HCT116 (cell line): ENCODE measurements around the gene GTF2IRD1. TPM values are rescaled to one million over a fixed set of nuclear protein-coding genes. Genes with fewer than 3 reads are reported as not detected.

Experiments
- ATAC-seq: fragments of 200-7000 bp; cut with Tn5 transposase; 2 replicates; pipeline ENCODE4 v1.9.1; 2020; ENCODE audit warnings: mild to moderate bottlenecking, moderate library complexity
- BruUV-seq: library from RNA; stranded (reverse); fragments of 400-500 nt; replicated peaks from 2 replicates; lab custom pipeline; 2021; lab: Mats Ljungman, UMichigan
- CTCF ChIA-PET: fragments of 300-600 bp; sonication (Branson Sonifier 250); formaldehyde crosslinking; loops from one replicate; lab custom pipeline; 2021; ENCODE audit warnings: antibody characterized with exemption; lab: Charles Lee
- POLR2A ChIA-PET: fragments of 300-600, 350-600 bp; sonication (Branson Sonifier 250); formaldehyde crosslinking; loops from one replicate; lab custom pipeline; 2021; ENCODE audit warnings: antibody characterized with exemption; lab: Charles Lee
- RAD21 ChIA-PET, 2 experiments: fragments of 300-600 bp; sonication (Branson Sonifier 250); formaldehyde crosslinking; loops; one replicate each; lab custom pipeline; 2023; ENCODE audit warnings: low total read pairs in 2 of 2; ENCODE audit not compliant: uncharacterized antibody in 2 of 2, unreplicated experiment in 2 of 2, low non-redundant PET in 1 of 2; lab: Charles Lee
- DNase-seq: peaks from one replicate; pipeline ENCODE4 v3.0.0-alpha.2; 2010; ENCODE audit warnings: low read depth, low spot score
- H2AFZ ChIP-seq: fragments of 200-600 bp; shearing (Covaris generic), sonication (generic); 2 replicates; pipeline ENCODE4 v1.6.1; 2017; ENCODE audit warnings: low read depth, mixed run types, mixed read lengths, antibody characterized with exemption, low read length; ENCODE audit not compliant: poor library complexity, severe bottlenecking
- H3K27ac ChIP-seq: 2 replicates; pipeline ENCODE4 v1.5.1; 2012; ENCODE audit warnings: low read depth, low read length
- H3K27me3 ChIP-seq: fragments of 200-600 bp; sonication (generic); 2 replicates; pipeline ENCODE4 v1.6.1; 2016; ENCODE audit warnings: mixed run types, low read length, mixed read lengths; ENCODE audit not compliant: insufficient read depth
- H3K36me3 ChIP-seq, 2 experiments: fragments of 200-500 bp in 1 of 2; fragments of 200-600 bp in 1 of 2; sonication (Bioruptor generic) in 1 of 2; sonication (generic) in 1 of 2; 2 replicates each; pipeline versions ENCODE4 v1.5.1 to v1.6.1; 2014 to 2016; ENCODE audit warnings: low read length in 2 of 2, inconsistent platforms in 1 of 2, mixed read lengths in 1 of 2, mixed run types in 1 of 2; ENCODE audit not compliant: insufficient read depth in 2 of 2, control insufficient read depth in 1 of 2
- H3K4me1 ChIP-seq, 2 experiments: fragments of 200-600 bp in 1 of 2; sonication (generic) in 1 of 2; 2 replicates each; pipeline versions ENCODE4 v1.5.1 to v1.6.1; 2012 to 2017; ENCODE audit warnings: low read length in 2 of 2, inconsistent platforms in 1 of 2, mild to moderate bottlenecking in 1 of 2, mixed read lengths in 1 of 2, mixed run types in 1 of 2, moderate library complexity in 1 of 2; ENCODE audit not compliant: insufficient read depth in 2 of 2, control insufficient read depth in 1 of 2
- H3K4me2 ChIP-seq: fragments of 200-600 bp; sonication (generic); 2 replicates; pipeline ENCODE4 v1.6.1; 2017; ENCODE audit warnings: mixed run types, low read length, mixed read lengths
- H3K4me3 ChIP-seq, 2 experiments: fragments of 200-600 bp in 1 of 2; sonication (generic) in 1 of 2; replicated peaks in 1 of 2; 2 replicates each; pipeline ENCODE4 v1.5.1; 2011 to 2016; ENCODE audit warnings: low read length in 2 of 2, control low read depth in 1 of 2, low read depth in 1 of 2, mild to moderate bottlenecking in 1 of 2, mixed read lengths in 1 of 2, mixed run types in 1 of 2
- H3K79me2 ChIP-seq: fragments of 200-600 bp; sonication (generic); 2 replicates; pipeline ENCODE4 v1.6.1; 2017; ENCODE audit warnings: mild to moderate bottlenecking, mixed run types, low read length, moderate library complexity, mixed read lengths; ENCODE audit not compliant: insufficient read depth
- H3K9ac ChIP-seq: fragments of 200-600 bp; sonication (generic); 2 replicates; pipeline ENCODE4 v1.6.1; 2016; ENCODE audit warnings: low read length, mixed read lengths
- H3K9me2 ChIP-seq: fragments of 200-600 bp; sonication (generic), shearing (Covaris generic); 2 replicates; pipeline ENCODE4 v1.6.1; 2017; ENCODE audit warnings: mixed run types, mild to moderate bottlenecking, moderate library complexity; ENCODE audit not compliant: insufficient read depth
- H3K9me3 ChIP-seq, 2 experiments: fragments of 200-500 bp in 1 of 2; fragments of 200-600 bp in 1 of 2; sonication (Bioruptor generic) in 1 of 2; sonication (generic) in 1 of 2; 2 replicates each; pipeline ENCODE4 v1.6.1; 2014 to 2017; ENCODE audit warnings: low read length in 2 of 2, mixed read lengths in 2 of 2, inconsistent platforms in 1 of 2, low read depth in 1 of 2, mild to moderate bottlenecking in 1 of 2, mixed run types in 1 of 2, moderate library complexity in 1 of 2; ENCODE audit not compliant: control insufficient read depth in 1 of 2, insufficient read depth in 1 of 2
- H4K20me1 ChIP-seq: fragments of 200-600 bp; sonication (generic), shearing (Covaris generic); 2 replicates; pipeline ENCODE4 v1.6.1; 2017; ENCODE audit warnings: mixed run types, mild to moderate bottlenecking, moderate library complexity; ENCODE audit not compliant: insufficient read depth
- CBX3 ChIP-seq: IDR thresholded peaks from 2 replicates; pipeline ENCODE4 v1.6.1; 2012; ENCODE audit warnings: low read depth
- CEBPB ChIP-seq: IDR thresholded peaks from 2 replicates; pipeline ENCODE4 v1.6.1; 2012; ENCODE audit warnings: low read depth
- EGR1 ChIP-seq: IDR thresholded peaks from 2 replicates; pipeline ENCODE4 v1.6.1; 2012; ENCODE audit warnings: low read depth
- ELF1 ChIP-seq: IDR thresholded peaks from 2 replicates; pipeline ENCODE4 v1.6.1; 2012; ENCODE audit warnings: low read depth, borderline replicate concordance
- EZH2 ChIP-seq: fragments of 200-600 bp; sonication (generic); IDR thresholded peaks from 2 replicates; pipeline ENCODE4 v1.6.1; 2017; ENCODE audit warnings: antibody characterized with exemption, mixed run types
- EZH2phosphoT487 ChIP-seq: fragments of 200-600 bp; IDR thresholded peaks from 2 replicates; pipeline ENCODE4 v1.6.1; 2018; ENCODE audit warnings: antibody characterized with exemption, borderline replicate concordance
- POLR2A ChIP-seq: IDR thresholded peaks from 2 replicates; pipeline ENCODE4 v1.7.0; 2011; ENCODE audit warnings: borderline replicate concordance; ENCODE audit not compliant: insufficient read depth, insufficient read length; ENCODE audit errors: extremely low read depth
- POLR2AphosphoS5 ChIP-seq: IDR thresholded peaks from 2 replicates; pipeline ENCODE4 v1.6.1; 2011; ENCODE audit warnings: mild to moderate bottlenecking, low read depth, low read length, moderate library complexity
- RAD21 ChIP-seq: IDR thresholded peaks from 2 replicates; pipeline ENCODE4 v1.6.1; 2012; ENCODE audit warnings: low read depth, mild to moderate bottlenecking
- SP1 ChIP-seq: IDR thresholded peaks from 2 replicates; pipeline ENCODE4 v1.6.1; 2012; ENCODE audit warnings: low read depth
- SRF ChIP-seq: IDR thresholded peaks from 2 replicates; pipeline ENCODE4 v1.6.1; 2012; ENCODE audit warnings: low read depth
- TCF7L2 ChIP-seq: IDR thresholded peaks from 2 replicates; pipeline ENCODE4 v1.7.0; 2011; ENCODE audit warnings: borderline replicate concordance, inconsistent platforms; ENCODE audit not compliant: insufficient read depth, insufficient read length; ENCODE audit errors: extremely low read depth
- YY1 ChIP-seq: IDR thresholded peaks from 2 replicates; pipeline ENCODE4 v1.6.1; 2011; ENCODE audit warnings: low read length, low read depth, moderate library complexity, mild to moderate bottlenecking; ENCODE audit not compliant: insufficient replicate concordance; ENCODE audit errors: extremely low read depth
- ZFX ChIP-seq: fragments of 450-650 bp; IDR thresholded peaks from 2 replicates; pipeline ENCODE4 v1.6.1; 2017
- ZNF274 ChIP-seq: fragments of 200-500 bp; sonication (Bioruptor generic); IDR thresholded peaks from 2 replicates; pipeline ENCODE4 v1.6.1; 2014; ENCODE audit warnings: mild to moderate bottlenecking, low read depth, low read length, inconsistent platforms
- intact Hi-C: fragments of 100-400 bp; cut with micrococcal nuclease; formaldehyde crosslinking; loops from 2 replicates; pipeline ENCODE4 v1.10.0; 2022
- total RNA-seq: library from RNA; stranded (reverse); gene quantifications from one replicate; pipeline ENCODE4 v1.2.1, GENCODE V29; 2021; ENCODE audit not compliant: unreplicated experiment
- TF ChIP-seq, protein P1 (sequence below), 3 experiments: fragments of 200-600 bp in 1 of 3; sonication (generic) in 1 of 3; IDR thresholded peaks in 2 of 3; conservative IDR thresholded peaks in 1 of 3; 2 replicates each; pipeline ENCODE4 v1.5.1; 2012 to 2017; ENCODE audit warnings: low read depth in 2 of 3, low read length in 2 of 3, antibody characterized with exemption in 1 of 3, borderline replicate concordance in 1 of 3, control low read depth in 1 of 3, mild to moderate bottlenecking in 1 of 3, mixed read lengths in 1 of 3, mixed run types in 1 of 3, moderate library complexity in 1 of 3; ENCODE audit not compliant: insufficient read depth in 1 of 3
- TF ChIP-seq, protein P2 (sequence below): IDR thresholded peaks from 2 replicates; pipeline ENCODE4 v1.6.1; 2012; ENCODE audit warnings: low read depth
- TF ChIP-seq, protein P3 (sequence below): IDR thresholded peaks from 2 replicates; pipeline ENCODE4 v1.6.1; 2012

GTF2IRD1 gene
- total RNA-seq, 1 experiment from 2014 or later = 34.5 TPM

DNA sequence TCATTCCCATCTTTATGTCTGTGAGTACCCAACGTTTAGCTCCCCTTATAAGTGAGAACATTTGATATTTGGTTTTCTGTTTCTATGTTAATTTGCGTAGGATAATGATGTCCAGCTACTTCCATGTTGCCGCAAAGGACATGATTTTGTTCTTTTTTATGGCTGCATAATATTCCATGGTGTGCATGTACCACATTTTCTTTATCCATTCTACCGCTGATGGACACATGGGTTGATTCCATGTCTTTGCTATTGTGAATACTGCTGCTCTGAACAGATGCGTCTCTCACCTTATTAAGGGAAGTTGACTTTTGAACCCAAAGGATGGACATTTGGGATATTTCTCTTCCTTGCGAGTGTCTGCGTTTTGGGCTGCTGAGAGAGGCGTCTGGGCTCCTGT, 50.2 kb downstream of the GTF2IRD1 start:
- peaks cover 0 to 2% of the 10 kb centered on the region in 2 experiments; a peak in 1 of 4 replicates for H3K4me1 ChIP-seq
- no peaks in the 10 kb centered on the region for H4K20me1 ChIP-seq
- CTCF ChIA-PET = no interaction called here
- no peak for TF ChIP-seq EZH2phosphoT487
- no peak for TF ChIP-seq ZFX
- no peak for TF ChIP-seq CBX3
- TF ChIP-seq EZH2 = no peak
- TF ChIP-seq YY1 = no peak
- TF ChIP-seq, protein P1, sequence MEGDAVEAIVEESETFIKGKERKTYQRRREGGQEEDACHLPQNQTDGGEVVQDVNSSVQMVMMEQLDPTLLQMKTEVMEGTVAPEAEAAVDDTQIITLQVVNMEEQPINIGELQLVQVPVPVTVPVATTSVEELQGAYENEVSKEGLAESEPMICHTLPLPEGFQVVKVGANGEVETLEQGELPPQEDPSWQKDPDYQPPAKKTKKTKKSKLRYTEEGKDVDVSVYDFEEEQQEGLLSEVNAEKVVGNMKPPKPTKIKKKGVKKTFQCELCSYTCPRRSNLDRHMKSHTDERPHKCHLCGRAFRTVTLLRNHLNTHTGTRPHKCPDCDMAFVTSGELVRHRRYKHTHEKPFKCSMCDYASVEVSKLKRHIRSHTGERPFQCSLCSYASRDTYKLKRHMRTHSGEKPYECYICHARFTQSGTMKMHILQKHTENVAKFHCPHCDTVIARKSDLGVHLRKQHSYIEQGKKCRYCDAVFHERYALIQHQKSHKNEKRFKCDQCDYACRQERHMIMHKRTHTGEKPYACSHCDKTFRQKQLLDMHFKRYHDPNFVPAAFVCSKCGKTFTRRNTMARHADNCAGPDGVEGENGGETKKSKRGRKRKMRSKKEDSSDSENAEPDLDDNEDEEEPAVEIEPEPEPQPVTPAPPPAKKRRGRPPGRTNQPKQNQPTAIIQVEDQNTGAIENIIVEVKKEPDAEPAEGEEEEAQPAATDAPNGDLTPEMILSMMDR (IDR thresholded peaks at IDR 0.05 in 2 of 3, conservative IDR thresholded peaks at IDR 0.05 in 1 of 3; ENCODE audit: borderline replicate concordance in 1 of 3, insufficient read depth in 1 of 3, low read depth in 2 of 3, low read length in 2 of 3) = no peak
- no peak for TF ChIP-seq POLR2A
- no peak for TF ChIP-seq EGR1
- TF ChIP-seq ZNF274 = no peak
- no peak for TF ChIP-seq CEBPB
- no peak for TF ChIP-seq ELF1
- TF ChIP-seq, protein P2, sequence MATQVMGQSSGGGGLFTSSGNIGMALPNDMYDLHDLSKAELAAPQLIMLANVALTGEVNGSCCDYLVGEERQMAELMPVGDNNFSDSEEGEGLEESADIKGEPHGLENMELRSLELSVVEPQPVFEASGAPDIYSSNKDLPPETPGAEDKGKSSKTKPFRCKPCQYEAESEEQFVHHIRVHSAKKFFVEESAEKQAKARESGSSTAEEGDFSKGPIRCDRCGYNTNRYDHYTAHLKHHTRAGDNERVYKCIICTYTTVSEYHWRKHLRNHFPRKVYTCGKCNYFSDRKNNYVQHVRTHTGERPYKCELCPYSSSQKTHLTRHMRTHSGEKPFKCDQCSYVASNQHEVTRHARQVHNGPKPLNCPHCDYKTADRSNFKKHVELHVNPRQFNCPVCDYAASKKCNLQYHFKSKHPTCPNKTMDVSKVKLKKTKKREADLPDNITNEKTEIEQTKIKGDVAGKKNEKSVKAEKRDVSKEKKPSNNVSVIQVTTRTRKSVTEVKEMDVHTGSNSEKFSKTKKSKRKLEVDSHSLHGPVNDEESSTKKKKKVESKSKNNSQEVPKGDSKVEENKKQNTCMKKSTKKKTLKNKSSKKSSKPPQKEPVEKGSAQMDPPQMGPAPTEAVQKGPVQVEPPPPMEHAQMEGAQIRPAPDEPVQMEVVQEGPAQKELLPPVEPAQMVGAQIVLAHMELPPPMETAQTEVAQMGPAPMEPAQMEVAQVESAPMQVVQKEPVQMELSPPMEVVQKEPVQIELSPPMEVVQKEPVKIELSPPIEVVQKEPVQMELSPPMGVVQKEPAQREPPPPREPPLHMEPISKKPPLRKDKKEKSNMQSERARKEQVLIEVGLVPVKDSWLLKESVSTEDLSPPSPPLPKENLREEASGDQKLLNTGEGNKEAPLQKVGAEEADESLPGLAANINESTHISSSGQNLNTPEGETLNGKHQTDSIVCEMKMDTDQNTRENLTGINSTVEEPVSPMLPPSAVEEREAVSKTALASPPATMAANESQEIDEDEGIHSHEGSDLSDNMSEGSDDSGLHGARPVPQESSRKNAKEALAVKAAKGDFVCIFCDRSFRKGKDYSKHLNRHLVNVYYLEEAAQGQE = no peak
- TF ChIP-seq RAD21 = no peak
- TF ChIP-seq, protein P3, sequence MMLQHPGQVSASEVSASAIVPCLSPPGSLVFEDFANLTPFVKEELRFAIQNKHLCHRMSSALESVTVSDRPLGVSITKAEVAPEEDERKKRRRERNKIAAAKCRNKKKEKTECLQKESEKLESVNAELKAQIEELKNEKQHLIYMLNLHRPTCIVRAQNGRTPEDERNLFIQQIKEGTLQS = no peak
- no peak for TF ChIP-seq SRF
- no peak for TF ChIP-seq TCF7L2
- TF ChIP-seq SP1 = no peak
- TF ChIP-seq POLR2AphosphoS5 = no peak
- DNase-seq (no peak), ATAC-seq (no peak)
- H3K9me3 ChIP-seq = no peaks in the 10 kb centered on the region
- no peak overlapping the region for H3K4me3 ChIP-seq
- no peak overlapping the region for H3K4me2 ChIP-seq
- intact Hi-C loops = no loop called here
- RAD21 ChIA-PET = no interaction called here
- no peak overlapping the region for H2AFZ ChIP-seq
- no peaks in the 10 kb centered on the region for H3K9me2 ChIP-seq
- H3K36me3 ChIP-seq = no peaks in the 10 kb centered on the region
- H3K9ac ChIP-seq = no peak overlapping the region
- no peaks in the 10 kb centered on the region for H3K27me3 ChIP-seq
- H3K27ac ChIP-seq = no peak overlapping the region
- no TSS peak for BruUV-seq
- H3K79me2 ChIP-seq = no peaks in the 10 kb centered on the region
- POLR2A ChIA-PET = no interaction called here
